HepG2 (cell line): ENCODE results near the gene HPCAL1. TPM values are rescaled to one million over a fixed set of nuclear protein-coding genes. Genes with fewer than 3 reads are reported as not detected.

ENCODE experiments used
- ARID2 ChIP-seq: sonication (generic); formaldehyde crosslinking; IDR thresholded peaks from 2 replicates; pipeline ENCODE4 v1.8.1; 2022; ENCODE audit warnings: mild to moderate bottlenecking, missing genetic modification reagents, borderline replicate concordance
- FOXK1 ChIP-seq: sonication (generic); formaldehyde crosslinking; IDR thresholded peaks from 2 replicates; pipeline ENCODE4 v1.4.0; 2020; ENCODE audit warnings: low read depth, missing genetic modification reagents, borderline replicate concordance
- GRHL1 ChIP-seq: sonication (generic); formaldehyde crosslinking; conservative IDR thresholded peaks from 2 replicates; pipeline ENCODE4 v1.8.0; 2022; ENCODE audit warnings: missing genetic modification reagents
- HOXA5 ChIP-seq: sonication (generic); formaldehyde crosslinking; IDR thresholded peaks from 2 replicates; pipeline ENCODE4 v1.4.0; 2020; ENCODE audit warnings: missing genetic modification reagents
- HOXA9 ChIP-seq: sonication (generic); formaldehyde crosslinking; IDR thresholded peaks from 2 replicates; pipeline ENCODE4 v1.8.1; 2022; ENCODE audit warnings: missing genetic modification reagents, mild to moderate bottlenecking, moderate library complexity, borderline replicate concordance
- IRF1 ChIP-seq: sonication (generic); formaldehyde crosslinking; IDR thresholded peaks from 2 replicates; pipeline ENCODE4 v1.4.0; 2020; ENCODE audit warnings: low read depth, mild to moderate bottlenecking, missing genetic modification reagents
- KMT2B ChIP-seq: IDR thresholded peaks from 2 replicates; pipeline ENCODE4 v1.6.1; 2016; ENCODE audit warnings: missing genetic modification reagents, missing compliant biosample characterization
- NFE2 ChIP-seq: sonication (generic); formaldehyde crosslinking; IDR thresholded peaks from 2 replicates; pipeline ENCODE4 v1.4.0; 2020; ENCODE audit warnings: missing genetic modification reagents
- PTBP1 ChIP-seq: fragments of 200-400 bp; formaldehyde crosslinking; IDR thresholded peaks from 2 replicates; pipeline ENCODE4 v1.6.1; 2018; ENCODE audit warnings: low read length, low read depth; ENCODE audit not compliant: poor library complexity, severe bottlenecking
- SMAD3 ChIP-seq: sonication (generic); formaldehyde crosslinking; IDR thresholded peaks from 2 replicates; pipeline ENCODE4 v1.4.0; 2020; ENCODE audit warnings: missing genetic modification reagents
- SP5 ChIP-seq: IDR thresholded peaks from 2 replicates; pipeline ENCODE4 v1.6.1; 2016; ENCODE audit warnings: low read depth, borderline replicate concordance
- TAF15 ChIP-seq: fragments of 200-400 bp; formaldehyde crosslinking; IDR thresholded peaks from one replicate; pipeline ENCODE4 v1.6.1; 2018; ENCODE audit warnings: mild to moderate bottlenecking, low read depth, low read length; ENCODE audit not compliant: poor library complexity, severe bottlenecking
- TFDP2 ChIP-seq: sonication (generic); formaldehyde crosslinking; IDR thresholded peaks from 2 replicates; pipeline ENCODE4 v1.4.0; 2020; ENCODE audit warnings: missing genetic modification reagents
- ZBTB43 ChIP-seq: sonication (generic); formaldehyde crosslinking; conservative IDR thresholded peaks from 2 replicates; pipeline ENCODE4 v1.4.0; 2020; ENCODE audit warnings: missing genetic modification reagents
- ZBTB8A ChIP-seq: sonication (generic); formaldehyde crosslinking; IDR thresholded peaks from 2 replicates; pipeline ENCODE4 v1.4.0; 2020; ENCODE audit warnings: mild to moderate bottlenecking, low read depth, missing genetic modification reagents, borderline replicate concordance
- ZFP90 ChIP-seq: sonication (generic); formaldehyde crosslinking; IDR thresholded peaks from 2 replicates; pipeline ENCODE4 v1.8.0; 2022; ENCODE audit warnings: missing genetic modification reagents, mild to moderate bottlenecking, inconsistent platforms, borderline replicate concordance
- ZMYM2 ChIP-seq: sonication (generic); formaldehyde crosslinking; IDR thresholded peaks from 2 replicates; pipeline ENCODE4 v1.8.0; 2022; ENCODE audit warnings: mild to moderate bottlenecking, missing genetic modification reagents
- ZNF335 ChIP-seq: sonication (generic); formaldehyde crosslinking; IDR thresholded peaks from 2 replicates; pipeline ENCODE4 v1.4.0; 2020; ENCODE audit warnings: missing genetic modification reagents
- ZNF431 ChIP-seq: sonication (generic); formaldehyde crosslinking; IDR thresholded peaks from 2 replicates; pipeline ENCODE4 v1.9.0; 2022; ENCODE audit warnings: missing genetic modification reagents, low read depth, mild to moderate bottlenecking, borderline replicate concordance
- ZNF512B ChIP-seq: sonication (generic); formaldehyde crosslinking; IDR thresholded peaks from 2 replicates; pipeline ENCODE4 v1.5.1; 2020; ENCODE audit warnings: missing genetic modification reagents, mild to moderate bottlenecking, borderline replicate concordance
- polyA plus RNA-seq, 8 experiments: library from polyadenylated mRNA; depleted of rRNA in 3 of 8; stranded (reverse) in 7 of 8; unstranded in 1 of 8; fragments of >200 nt; fragmentation: Illumina TruSeq in 4 of 8; extraction: Trizol in 4 of 8; gene quantifications; 2 replicates each; pipeline versions ENCODE4 v1.2.1 to v1.2.3, GENCODE V29; 2011 to 2016; ENCODE audit warnings: low read depth in 4 of 8, missing spikeins in 1 of 8, mixed read lengths in 1 of 8; ENCODE audit not compliant: insufficient read depth in 1 of 8
- total RNA-seq, 5 experiments: library from RNA; depleted of rRNA; stranded (reverse); fragments of >200 nt; fragmentation: Illumina TruSeq; extraction: Trizol; gene quantifications; 2 replicates each; pipeline ENCODE4 v1.2.3, GENCODE V29; 2016; ENCODE audit warnings: low read depth in 1 of 5

The HPCAL1 gene
- total and polyA plus RNA-seq, 2 of the 13 experiments (the other 11 are each of a cell fraction or from before 2014, with no cell fraction given), result 29.5 to 29.9 TPM

GRCh38 chr2:10449838-10450691 lies 147.4 kb downstream of the HPCAL1 start (continued):
- peak; percentile 85 for TF ChIP-seq KMT2B (CRISPR knock-in tag)
- TF ChIP-seq SMAD3 (CRISPR knock-in tag), result peak; percentile 81
- no peak for TF ChIP-seq TAF15
- TF ChIP-seq ZBTB8A (CRISPR knock-in tag), result 0 out of 2 replicates have a peak, but pooled peaks have one; percentile 29
- peak; percentile 74; the same call in 1 of the 2 replicates for TF ChIP-seq HOXA5
- TF ChIP-seq ZMYM2 (CRISPR knock-in tag), result no peak
- peak; percentile 48; the same call in 1 of the 2 replicates for TF ChIP-seq SP5 (CRISPR knock-in tag)
- TF ChIP-seq NFE2 (CRISPR knock-in tag), result 0 out of 2 replicates have a peak, but pooled peaks have one; percentile 28
- no peak; the same call in 1 of the 2 replicates for TF ChIP-seq ARID2 (CRISPR knock-in tag)
- peak; percentile 71; the same call in 1 of the 2 replicates for TF ChIP-seq ZNF431
- TF ChIP-seq ZBTB43 (CRISPR knock-in tag), result peak; percentile 30; the same call in 1 of the 2 replicates
- TF ChIP-seq ZFP90, result peak; percentile 69; the same call in 1 of the 2 replicates
- TF ChIP-seq TFDP2 (CRISPR knock-in tag), result peak; percentile 71
- TF ChIP-seq IRF1 (CRISPR knock-in tag), result no peak
- no peak for TF ChIP-seq ZNF512B (CRISPR knock-in tag)
- TF ChIP-seq ZNF335, result peak; percentile 86; the same call in 1 of the 2 replicates
- peak; percentile 82; the same call in 1 of the 2 replicates for TF ChIP-seq FOXK1 (CRISPR knock-in tag)
- TF ChIP-seq PTBP1, result no peak
- no peak for TF ChIP-seq HOXA9 (CRISPR knock-in tag)
- no peak for TF ChIP-seq GRHL1 (CRISPR knock-in tag)
